ENCODE results near the gene CEP164.

CEP164 gene

GRCh38 chr11:117327567-117328374, at the start of gene CEP164:
TSS of gene CEP164 (plus strand) at chr11:117327854. CDS start at chr11:117338587, 10,733 bp downstream.
- peak; percentile 99 for DNase-seq

GRCh38 chr11:117278347-117278746, 49.3 kb upstream of the CEP164 start:
- DNase-seq = no peak

- no peak for DNase-seq
These were observed 47.8 kb upstream of the CEP164 start for GRCh38 chr11:117279711-117280376.

- DNase-seq = no peak
These were observed 46.5 kb upstream of the CEP164 start for GRCh38 chr11:117281159-117281558.

GRCh38 chr11:117281869-117282268, 45.8 kb upstream of the CEP164 start:
- no peak for DNase-seq

- DNase-seq = no peak
These were observed 44.7 kb upstream of the CEP164 start for GRCh38 chr11:117282956-117283355.

- no peak for DNase-seq
These were observed 43.6 kb upstream of the CEP164 start for GRCh38 chr11:117284053-117284452.

- no peak for DNase-seq
These were observed 41.1 kb upstream of the CEP164 start for GRCh38 chr11:117286588-117286987.

GRCh38 chr11:117287668-117288067, 40.0 kb upstream of the CEP164 start:
- no peak for DNase-seq

GRCh38 chr11:117289795-117290194, 37.9 kb upstream of the CEP164 start:
- DNase-seq = no peak

GRCh38 chr11:117290809-117291396, 36.8 kb upstream of the CEP164 start, which contains the start of gene BACE1-AS:
TSS of gene BACE1-AS (plus strand) at chr11:117291346.
- DNase-seq = no peak

GRCh38 chr11:117292616-117293015, 35.0 kb upstream of the CEP164 start:
- DNase-seq = no peak

GRCh38 chr11:117295438-117296137, 32.1 kb upstream of the CEP164 start:
- DNase-seq = no peak

- no peak for DNase-seq
These were observed 30.8 kb upstream of the CEP164 start for GRCh38 chr11:117296881-117297280.

- DNase-seq = no peak
These were observed 29.5 kb upstream of the CEP164 start for GRCh38 chr11:117298195-117298594.

- no peak for DNase-seq
These were observed 28.0 kb upstream of the CEP164 start for GRCh38 chr11:117299351-117300282.

- DNase-seq = no peak
These were observed 27.4 kb upstream of the CEP164 start for GRCh38 chr11:117300283-117300663.

GRCh38 chr11:117300773-117301172, 26.9 kb upstream of the CEP164 start:
- DNase-seq = no peak

GRCh38 chr11:117302228-117302627, 25.4 kb upstream of the CEP164 start:
- DNase-seq = no peak

GRCh38 chr11:117303101-117303500, 24.6 kb upstream of the CEP164 start:
- no peak for DNase-seq

- no peak for DNase-seq
These were observed 23.9 kb upstream of the CEP164 start for GRCh38 chr11:117303646-117304315.

GRCh38 chr11:117305145-117305544, 22.5 kb upstream of the CEP164 start:
- no peak for DNase-seq

Data from hematopoietic multipotent progenitor cell treated with erythropoietin and hydrocortisone succinate and interleukin-3 and kit ligand, for 6 days (in vitro differentiated cells).